Measurements from ENCODE around the gene SCNN1A.

Gene SCNN1A

GRCh38 chr12:6375269-6376078, at the start of gene SCNN1A:
SCNN1A (minus strand) TSS chr12:6375563; CDS start chr12:6374783, 780 bp downstream.
- TF ChIP-seq POLR2A (IDR thresholded peaks at IDR 0.05; ENCODE audit: low read depth, low read length) = no peak
- DNase-seq (ENCODE audit: insufficient read length, low spot score) = no peak
- FAIRE-seq = no peak

GRCh38 chr12:6424866-6425265, 49.5 kb upstream of the SCNN1A start:
- DNase-seq (ENCODE audit: insufficient read length, low spot score) (no peak), FAIRE-seq (no peak)
- no peak for TF ChIP-seq POLR2A (IDR thresholded peaks at IDR 0.05; ENCODE audit: low read depth, low read length)

GRCh38 chr12:6424008-6424347, 48.6 kb upstream of the SCNN1A start:
- no peak for TF ChIP-seq POLR2A (IDR thresholded peaks at IDR 0.05; ENCODE audit: low read depth, low read length)
- DNase-seq (ENCODE audit: insufficient read length, low spot score) (no peak), FAIRE-seq (no peak)

- peak; percentile 91 for FAIRE-seq
- peak; percentile 71 for DNase-seq (ENCODE audit: insufficient read length, low spot score)
- no peak for TF ChIP-seq POLR2A (IDR thresholded peaks at IDR 0.05; ENCODE audit: low read depth, low read length)
Measured at GRCh38 chr12:6423267-6424007, 48.1 kb upstream of the SCNN1A start.

- no peak for FAIRE-seq
- no peak for TF ChIP-seq POLR2A (IDR thresholded peaks at IDR 0.05; ENCODE audit: low read depth, low read length)
Measured at GRCh38 chr12:6420364-6420763, 45.0 kb upstream of the SCNN1A start.

GRCh38 chr12:6418796-6419195, 43.4 kb upstream of the SCNN1A start:
- FAIRE-seq = no peak
- TF ChIP-seq POLR2A (IDR thresholded peaks at IDR 0.05; ENCODE audit: low read depth, low read length) = no peak
- DNase-seq (ENCODE audit: insufficient read length, low spot score) = no peak

More at GRCh38 chr12:6420364-6420763, 45.0 kb upstream of the SCNN1A start:
- DNase-seq (ENCODE audit: insufficient read length, low spot score) = no peak

- FAIRE-seq = no peak
- no peak for TF ChIP-seq POLR2A (IDR thresholded peaks at IDR 0.05; ENCODE audit: low read depth, low read length)
- DNase-seq (ENCODE audit: insufficient read length, low spot score) = no peak
Measured at GRCh38 chr12:6416596-6416995, 41.2 kb upstream of the SCNN1A start.

GRCh38 chr12:6407236-6407954, 32.0 kb upstream of the SCNN1A start:
- no peak for DNase-seq (ENCODE audit: insufficient read length, low spot score)
- no peak for FAIRE-seq
- no peak for TF ChIP-seq POLR2A (IDR thresholded peaks at IDR 0.05; ENCODE audit: low read depth, low read length)

GRCh38 chr12:6405963-6406362, 30.6 kb upstream of the SCNN1A start:
- FAIRE-seq = no peak

GRCh38 chr12:6404390-6404789, 29.0 kb upstream of the SCNN1A start:
- TF ChIP-seq POLR2A (IDR thresholded peaks at IDR 0.05; ENCODE audit: low read depth, low read length) = no peak
- FAIRE-seq = no peak
- no peak for DNase-seq (ENCODE audit: insufficient read length, low spot score)

More at GRCh38 chr12:6405963-6406362, 30.6 kb upstream of the SCNN1A start:
- no peak for DNase-seq (ENCODE audit: insufficient read length, low spot score)
- no peak for TF ChIP-seq POLR2A (IDR thresholded peaks at IDR 0.05; ENCODE audit: low read depth, low read length)

- DNase-seq (ENCODE audit: insufficient read length, low spot score) = no peak
- TF ChIP-seq POLR2A (IDR thresholded peaks at IDR 0.05; ENCODE audit: low read depth, low read length) = no peak
Measured at GRCh38 chr12:6399884-6400644, 24.7 kb upstream of the SCNN1A start.

GRCh38 chr12:6396031-6396430, 20.7 kb upstream of the SCNN1A start:
- FAIRE-seq (peak; percentile 57), DNase-seq (ENCODE audit: insufficient read length, low spot score) (no peak)
- no peak for TF ChIP-seq POLR2A (IDR thresholded peaks at IDR 0.05; ENCODE audit: low read depth, low read length)

More at GRCh38 chr12:6399884-6400644, 24.7 kb upstream of the SCNN1A start:
- FAIRE-seq = no peak

- no peak for DNase-seq (ENCODE audit: insufficient read length, low spot score)
- no peak for TF ChIP-seq POLR2A (IDR thresholded peaks at IDR 0.05; ENCODE audit: low read depth, low read length)
- no peak for FAIRE-seq
Measured at GRCh38 chr12:6394398-6394797, 19.0 kb upstream of the SCNN1A start.
